ENCODE data around the gene SLC26A9. TPM values are rescaled to one million over a fixed set of nuclear protein-coding genes. Genes with fewer than 3 reads are reported as not detected.

Gene SLC26A9
- total RNA-seq, 1 experiment from 2014 or later = 0.15 TPM

DNA sequence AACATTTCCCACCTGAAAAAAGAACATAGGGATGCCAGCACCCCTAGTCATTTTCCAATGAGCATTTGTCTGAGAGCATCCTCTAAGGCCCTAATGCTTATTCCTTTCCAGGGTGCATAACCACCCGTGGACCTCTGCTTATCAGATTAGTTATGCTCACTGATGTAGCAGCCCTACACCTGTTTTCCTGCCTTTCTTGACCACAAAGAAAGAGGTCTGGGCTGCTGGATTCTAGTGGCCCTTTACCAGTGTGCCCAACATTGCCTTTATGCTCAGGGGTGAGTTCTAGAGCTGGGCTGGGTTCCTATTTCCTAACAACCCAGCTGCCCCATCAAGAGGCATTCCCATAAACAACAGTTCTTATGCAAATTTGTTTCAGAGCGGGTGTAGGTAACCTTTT is 73.0 kb downstream of the SLC26A9 start (continued):
- TF ChIP-seq ZNF671 (CRISPR knock-in tag; IDR thresholded peaks at IDR 0.05) = no peak

Other genes with a start within 250 kb of the SLC26A9 start
- 401 to 414 TPM (median 403 TPM) in 3 replicates for gene NUCKS1, start 193.3 kb downstream of the SLC26A9 start, total RNA-seq (2021)
- gene RAB29, start 168.0 kb downstream of the SLC26A9 start, total RNA-seq (2021) = 10.7 to 11.2 TPM (median 11.0 TPM) in 3 replicates
- 30.4 to 32.8 TPM (median 31.9 TPM) in 3 replicates for gene SLC41A1, start 130.3 kb downstream of the SLC26A9 start, total RNA-seq (2021)
- 0.23 to 0.37 TPM (median 0.32 TPM) in 3 replicates for gene PM20D1, start 93.3 kb downstream of the SLC26A9 start, total RNA-seq (2021)
- gene RAB7B, start 59.9 kb upstream of the SLC26A9 start, total RNA-seq (2021) = not detected in 3 replicates
- 0.09 to 0.17 TPM in 2 of 3 replicates, not detected in the other for gene CTSE, start 80.4 kb upstream of the SLC26A9 start, total RNA-seq (2021)
- not detected in 3 replicates for gene RHEX, start 109.7 kb upstream of the SLC26A9 start, total RNA-seq (2021)
- gene AVPR1B, start 173.9 kb upstream of the SLC26A9 start, total RNA-seq (2021) = 0.30 to 0.68 TPM (median 0.46 TPM) in 3 replicates